Vagina (tissue), 2 donors: Measurements from ENCODE around the gene FZD8. TPM values are rescaled to one million over a fixed set of nuclear protein-coding genes. Genes with fewer than 3 reads are reported as not detected.
A peak's percentile ranks its signal among the peaks of the same experiment; 100 is the strongest.

Source experiments
- DNase-seq, 2 donors: peaks; one replicate each; pipeline ENCODE4 v3.0.0-alpha.2; 2017; ENCODE audit errors: extremely low spot score in 2 of 2
- H3K27ac ChIP-seq: fragments of 200-600 bp; sonication (generic); one replicate; pipeline ENCODE4 v1.5.1; 2019
- H3K27me3 ChIP-seq: fragments of 200-600 bp; sonication (generic); one replicate; pipeline ENCODE4 v1.5.1; 2019
- H3K36me3 ChIP-seq, 2 donors: fragments of 200-600 bp; sonication (generic); one replicate each; pipeline ENCODE4 v1.5.1; 2017 to 2019
- H3K4me1 ChIP-seq: fragments of 200-600 bp; sonication (generic); one replicate; pipeline ENCODE4 v1.5.1; 2019
- H3K4me3 ChIP-seq, 2 donors: fragments of 200-600 bp; sonication (generic); 1 replicate in 1 of 2; 2 replicates in 1 of 2; pipeline ENCODE4 v1.5.1; 2016 to 2019
- H3K9me3 ChIP-seq: fragments of 200-600 bp; sonication (generic); one replicate; pipeline ENCODE4 v1.5.1; 2019
- CTCF ChIP-seq, 3 experiments: fragments of 450-650 bp in 2 of 3; fragments of 200-600 bp in 1 of 3; sonication (generic) in 1 of 3; IDR thresholded peaks; one replicate each; pipeline ENCODE4 v1.5.1; 2017 to 2019; ENCODE audit warnings: antibody characterized with exemption in 3 of 3, mild to moderate bottlenecking in 2 of 3, moderate library complexity in 2 of 3
- POLR2A ChIP-seq, 2 donors: fragments of 450-650 bp; IDR thresholded peaks; one replicate each; pipeline ENCODE4 v1.6.1; 2017; ENCODE audit warnings: antibody characterized with exemption in 2 of 2, mild to moderate bottlenecking in 2 of 2, moderate library complexity in 2 of 2
- POLR2AphosphoS5 ChIP-seq, 2 donors: sonication (generic); formaldehyde crosslinking; IDR thresholded peaks; one replicate each; pipeline ENCODE4 v1.9.0; 2017; ENCODE audit warnings: antibody characterized with exemption in 2 of 2, mild to moderate bottlenecking in 2 of 2, low read depth in 1 of 2; ENCODE audit not compliant: insufficient read depth in 1 of 2
- intact Hi-C: fragments of 100-400 bp; cut with DNase I; formaldehyde crosslinking; loops from one replicate; pipeline ENCODE4 v1.15.1; 2023
- total RNA-seq: library from RNA; depleted of rRNA; stranded (reverse); fragments of >200 nt; gene quantifications from one replicate; pipeline ENCODE4 v1.2.3, GENCODE V29; 2016

FZD8 gene
- total RNA-seq, 1 donor from 2014 or later = 7.6 TPM

GRCh38 chr10:35607475-35608327, 34.4 kb downstream of the FZD8 start:
- Histone ChIP-seq H3K36me3 (no peaks in the 10 kb centered on the region), H3K27ac (no peak overlapping the region), H3K4me1 (peaks cover 5% of the 10 kb centered on the region), H3K27me3 (no peaks in the 10 kb centered on the region), H3K4me3 (peak overlapping the region; percentile 34 to 55), H3K9me3 (no peaks in the 10 kb centered on the region)
- intact Hi-C loops = no loop called here
- no peak for TF ChIP-seq CTCF (IDR thresholded peaks at IDR 0.05)
- no peak for TF ChIP-seq POLR2AphosphoS5 (IDR thresholded peaks at IDR 0.05; ENCODE audit: insufficient read depth in 1 of 2, low read depth in 1 of 2)
- no peak for TF ChIP-seq POLR2A (IDR thresholded peaks at IDR 0.05)
- no peak for DNase-seq

- no peaks in the 10 kb centered on the region for H3K27me3 ChIP-seq
- intact Hi-C loops = no loop called here
- H3K36me3 ChIP-seq = no peaks in the 10 kb centered on the region
- TF ChIP-seq CTCF (IDR thresholded peaks at IDR 0.05) (no peak), POLR2A (IDR thresholded peaks at IDR 0.05) (no peak), POLR2AphosphoS5 (IDR thresholded peaks at IDR 0.05; ENCODE audit: insufficient read depth in 1 of 2, low read depth in 1 of 2) (no peak)
- DNase-seq = no peak
- no peak overlapping the region for H3K27ac ChIP-seq
- peaks cover 5% of the 10 kb centered on the region for H3K4me1 ChIP-seq
- H3K4me3 ChIP-seq = no peak overlapping the region
- H3K9me3 ChIP-seq = no peaks in the 10 kb centered on the region
Measured at GRCh38 chr10:35606430-35606829, 35.7 kb downstream of the FZD8 start.

- intact Hi-C loops = no loop called here
- no peak within 1 kb of the TSS for H3K27ac ChIP-seq
- TF ChIP-seq POLR2AphosphoS5 (IDR thresholded peaks at IDR 0.05; ENCODE audit: insufficient read depth in 1 of 2, low read depth in 1 of 2) (no peak), POLR2A (IDR thresholded peaks at IDR 0.05) (no peak), CTCF (IDR thresholded peaks at IDR 0.05) (no peak)
Measured at GRCh38 chr10:35605191-35605590, 36.9 kb downstream of the FZD8 start, which contains the start of gene GJD4. Gene GJD4, plus strand, starts transcription at chr10:35605341. Its CDS starts 227 bp downstream, at chr10:35605568.

GRCh38 chr10:35600193-35600592, 41.9 kb downstream of the FZD8 start:
- intact Hi-C loops = no loop called here
- no peak for DNase-seq
- Histone ChIP-seq H3K36me3 (no peaks in the 10 kb centered on the region), H3K27me3 (no peaks in the 10 kb centered on the region), H3K4me3 (no peak overlapping the region), H3K27ac (no peak overlapping the region), H3K9me3 (no peaks in the 10 kb centered on the region), H3K4me1 (no peaks in the 10 kb centered on the region)
- no peak for TF ChIP-seq POLR2A (IDR thresholded peaks at IDR 0.05)
- no peak for TF ChIP-seq CTCF (IDR thresholded peaks at IDR 0.05)
- TF ChIP-seq POLR2AphosphoS5 (IDR thresholded peaks at IDR 0.05; ENCODE audit: insufficient read depth in 1 of 2, low read depth in 1 of 2) = no peak

More at GRCh38 chr10:35605191-35605590, 36.9 kb downstream of the FZD8 start, which contains the start of gene GJD4:
- Histone ChIP-seq H3K27me3 (no peaks in the 10 kb centered on the region), H3K4me3 (no peak within 1 kb of the TSS), H3K36me3 (no peaks in the 10 kb centered on the region), H3K9me3 (no peaks in the 10 kb centered on the region), H3K4me1 (peaks cover 5% of the 10 kb centered on the region)
- no peak for DNase-seq

- no peak overlapping the region for H3K27ac ChIP-seq
- intact Hi-C loops = no loop called here
- no peak for DNase-seq
- TF ChIP-seq CTCF (IDR thresholded peaks at IDR 0.05) (no peak), POLR2A (IDR thresholded peaks at IDR 0.05) (no peak), POLR2AphosphoS5 (IDR thresholded peaks at IDR 0.05; ENCODE audit: insufficient read depth in 1 of 2, low read depth in 1 of 2) (no peak)
- no peaks in the 10 kb centered on the region for H3K27me3 ChIP-seq
- H3K36me3 ChIP-seq = no peaks in the 10 kb centered on the region
- H3K4me3 ChIP-seq = no peak overlapping the region
- no peaks in the 10 kb centered on the region for H3K4me1 ChIP-seq
- H3K9me3 ChIP-seq = no peaks in the 10 kb centered on the region
Measured at GRCh38 chr10:35598379-35598778, 43.7 kb downstream of the FZD8 start.
